22Rv1 (cell line): ENCODE results near the gene C1orf87.

Source experiments
- H3K27ac ChIP-seq: fragments of 450-650 bp; 2 replicates; pipeline ENCODE4 v1.5.1; 2017
- CTCF ChIP-seq: fragments of 450-650 bp; IDR thresholded peaks from 2 replicates; pipeline ENCODE4 v1.5.1; 2017; ENCODE audit warnings: mild to moderate bottlenecking
- ZFX ChIP-seq: fragments of 450-650 bp; IDR thresholded peaks from 2 replicates; pipeline ENCODE4 v1.6.1; 2017; ENCODE audit warnings: antibody characterized with exemption, borderline replicate concordance

Gene C1orf87

DNA sequence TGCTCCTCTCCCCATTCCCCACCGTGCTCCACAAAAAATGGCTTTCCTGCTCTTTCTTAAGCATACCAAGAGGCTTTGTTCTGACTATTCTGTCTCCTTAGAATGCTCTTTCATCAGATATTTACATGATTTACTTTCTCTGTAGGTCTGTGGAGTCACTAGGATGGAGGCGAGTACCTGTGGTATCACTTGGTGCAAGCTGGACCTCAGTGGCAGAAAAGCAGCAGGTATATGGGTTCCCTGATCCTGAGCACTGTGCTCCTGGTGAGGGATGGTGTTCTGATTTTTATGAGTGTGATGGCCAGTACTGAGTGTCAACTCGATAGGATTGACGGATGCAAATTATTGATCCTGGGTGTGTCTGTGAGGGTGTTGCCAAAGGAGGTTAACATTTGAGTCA lies 10.0 kb downstream of the C1orf87 start:
- H3K27ac ChIP-seq: no peak overlapping the region
- TF ChIP-seq CTCF: no peak
- no peak for TF ChIP-seq ZFX

GRCh38 chr1:60059468-60059867 lies 14.1 kb downstream of the C1orf87 start:
- no peak for TF ChIP-seq CTCF
- no peak for TF ChIP-seq ZFX
- no peak overlapping the region for H3K27ac ChIP-seq

DNA sequence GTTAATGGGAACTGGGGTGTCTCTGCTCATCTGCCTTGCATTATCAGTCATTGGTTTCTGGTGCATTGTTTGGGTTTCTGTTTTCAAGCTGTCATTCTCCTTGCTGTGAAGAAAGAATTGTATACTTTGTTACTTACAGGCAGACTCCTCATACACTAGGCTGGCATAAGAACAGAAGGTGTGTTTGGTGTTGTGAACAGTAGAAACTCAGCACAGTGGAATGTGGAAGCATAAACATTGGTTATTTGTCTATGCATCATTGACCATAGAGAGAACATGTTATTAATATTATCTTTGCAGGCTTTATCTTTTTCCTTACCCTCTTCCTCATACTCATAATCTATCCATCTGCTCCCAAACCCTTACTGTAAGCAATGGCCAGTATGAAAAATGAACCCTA lies 18.2 kb downstream of the C1orf87 start:
- H3K27ac ChIP-seq: no peak overlapping the region
- no peak for TF ChIP-seq CTCF
- no peak for TF ChIP-seq ZFX

- H3K27ac ChIP-seq: no peak overlapping the region
- TF ChIP-seq ZFX (no peak), CTCF (no peak)
These were observed 19.2 kb downstream of the C1orf87 start for GRCh38 chr1:60054374-60054773.

GRCh38 chr1:60052601-60053000 lies 21.0 kb downstream of the C1orf87 start:
- TF ChIP-seq CTCF (no peak), ZFX (no peak)
- H3K27ac ChIP-seq: no peak overlapping the region

- no peak for TF ChIP-seq CTCF
- no peak for TF ChIP-seq ZFX
- H3K27ac ChIP-seq: no peak overlapping the region
These were observed 22.4 kb downstream of the C1orf87 start for GRCh38 chr1:60051191-60051590.

GRCh38 chr1:60049188-60049587 lies 24.4 kb downstream of the C1orf87 start:
- TF ChIP-seq ZFX: no peak
- no peak for TF ChIP-seq CTCF

More at GRCh38 chr1:60049188-60049587, 24.4 kb downstream of the C1orf87 start:
- no peak overlapping the region for H3K27ac ChIP-seq
